Measurements from ENCODE around the gene AGAP3. TPM values are rescaled to one million over a fixed set of nuclear protein-coding genes. Genes with fewer than 3 reads are reported as not detected.

AGAP3 gene
- total and polyA plus RNA-seq, 2 donors from 2014 or later, result 35.8 to 64.4 TPM

DNA sequence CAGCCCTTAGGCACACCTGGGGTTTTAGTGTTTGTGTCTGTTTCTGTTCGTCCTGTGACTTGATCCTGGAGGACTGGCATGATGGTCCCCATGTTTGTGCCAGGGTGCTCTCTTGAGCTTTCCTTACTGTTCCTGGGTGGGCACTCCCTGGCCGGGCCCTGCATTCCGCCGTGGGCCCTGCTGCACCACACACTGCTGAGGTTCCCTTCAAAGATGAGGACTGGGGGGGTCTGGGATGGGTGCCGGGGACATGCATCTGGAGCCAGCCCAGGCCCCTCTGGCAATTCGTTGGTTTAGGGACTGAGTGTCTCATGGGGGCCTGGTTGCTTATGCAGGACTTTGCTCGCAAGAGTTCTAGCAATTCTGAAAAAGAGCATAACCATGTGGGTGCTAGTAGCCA, 4.7 kb downstream of the AGAP3 start:
- TF ChIP-seq, protein P1, sequence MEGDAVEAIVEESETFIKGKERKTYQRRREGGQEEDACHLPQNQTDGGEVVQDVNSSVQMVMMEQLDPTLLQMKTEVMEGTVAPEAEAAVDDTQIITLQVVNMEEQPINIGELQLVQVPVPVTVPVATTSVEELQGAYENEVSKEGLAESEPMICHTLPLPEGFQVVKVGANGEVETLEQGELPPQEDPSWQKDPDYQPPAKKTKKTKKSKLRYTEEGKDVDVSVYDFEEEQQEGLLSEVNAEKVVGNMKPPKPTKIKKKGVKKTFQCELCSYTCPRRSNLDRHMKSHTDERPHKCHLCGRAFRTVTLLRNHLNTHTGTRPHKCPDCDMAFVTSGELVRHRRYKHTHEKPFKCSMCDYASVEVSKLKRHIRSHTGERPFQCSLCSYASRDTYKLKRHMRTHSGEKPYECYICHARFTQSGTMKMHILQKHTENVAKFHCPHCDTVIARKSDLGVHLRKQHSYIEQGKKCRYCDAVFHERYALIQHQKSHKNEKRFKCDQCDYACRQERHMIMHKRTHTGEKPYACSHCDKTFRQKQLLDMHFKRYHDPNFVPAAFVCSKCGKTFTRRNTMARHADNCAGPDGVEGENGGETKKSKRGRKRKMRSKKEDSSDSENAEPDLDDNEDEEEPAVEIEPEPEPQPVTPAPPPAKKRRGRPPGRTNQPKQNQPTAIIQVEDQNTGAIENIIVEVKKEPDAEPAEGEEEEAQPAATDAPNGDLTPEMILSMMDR (IDR thresholded peaks at IDR 0.05; ENCODE audit: borderline replicate concordance, extremely low read depth, insufficient read depth), result no peak
- no peak overlapping the region for H3K9ac ChIP-seq (ENCODE audit: low read length in 3 of 3)
- H3K27me3 ChIP-seq (ENCODE audit: control insufficient read depth, insufficient read depth, low read length), result no peaks in the 10 kb centered on the region
- DNase-seq (peak in 1 of 5 donors; percentile 55), FAIRE-seq (no peak)
- no peaks in the 10 kb centered on the region for H3K9me3 ChIP-seq (ENCODE audit: control insufficient read depth in 2 of 3, insufficient read depth in 1 of 3, low read length in 3 of 3)
- H3K4me3 ChIP-seq (ENCODE audit: low read length in 3 of 3), result no peak overlapping the region
- no peak overlapping the region for H3K27ac ChIP-seq (ENCODE audit: low read depth in 2 of 2, low read length in 2 of 2)
- H3K36me3 ChIP-seq (ENCODE audit: control insufficient read depth in 2 of 3, insufficient read depth in 3 of 3, low read length in 3 of 3), result no peaks in the 10 kb centered on the region
- intact Hi-C loops (cut with DNase I), result no loop called here
- peaks cover 0 to 21% (median 20%) of the 10 kb centered on the region in 3 donors for H3K4me1 ChIP-seq (ENCODE audit: control insufficient read depth in 2 of 3, insufficient read depth in 2 of 3, low read depth in 1 of 3, low read length in 3 of 3)

DNA sequence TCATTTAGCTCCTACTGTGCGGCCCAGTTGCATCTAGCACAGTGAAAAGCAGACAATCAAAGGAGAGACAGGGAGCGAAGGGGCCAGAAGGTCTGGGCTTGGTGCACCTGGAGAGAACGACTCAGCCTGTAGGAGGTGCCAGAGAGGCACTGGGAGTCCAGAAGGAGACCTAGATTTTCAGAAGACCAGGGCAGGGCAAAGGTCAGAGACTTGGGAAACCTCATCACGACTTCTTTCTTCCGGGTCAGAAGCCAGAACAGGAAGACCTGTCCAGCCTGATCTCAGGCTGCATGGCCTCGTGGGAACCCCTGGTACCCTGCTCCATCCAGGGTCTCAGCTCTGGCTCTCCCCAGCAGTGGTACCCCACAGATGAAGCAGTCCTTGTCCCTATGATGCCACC, 5.2 kb downstream of the AGAP3 start:
- intact Hi-C loops (cut with DNase I), result no loop called here
- Histone ChIP-seq H3K4me1 (ENCODE audit: control insufficient read depth in 2 of 3, insufficient read depth in 2 of 3, low read depth in 1 of 3, low read length in 3 of 3) (peaks cover 0 to 21% (median 20%) of the 10 kb centered on the region in 3 donors), H3K9ac (ENCODE audit: low read length in 3 of 3) (no peak overlapping the region), H3K27ac (ENCODE audit: low read depth in 2 of 2, low read length in 2 of 2) (no peak overlapping the region), H3K9me3 (ENCODE audit: control insufficient read depth in 2 of 3, insufficient read depth in 1 of 3, low read length in 3 of 3) (no peaks in the 10 kb centered on the region), H3K27me3 (ENCODE audit: control insufficient read depth, insufficient read depth, low read length) (no peaks in the 10 kb centered on the region), H3K36me3 (ENCODE audit: control insufficient read depth in 2 of 3, insufficient read depth in 3 of 3, low read length in 3 of 3) (no peaks in the 10 kb centered on the region), H3K4me3 (ENCODE audit: low read length in 3 of 3) (no peak overlapping the region)
- TF ChIP-seq, protein P1 (IDR thresholded peaks at IDR 0.05; ENCODE audit: borderline replicate concordance, extremely low read depth, insufficient read depth), result peak; percentile 16
- DNase-seq (no peak), FAIRE-seq (no peak)

DNA sequence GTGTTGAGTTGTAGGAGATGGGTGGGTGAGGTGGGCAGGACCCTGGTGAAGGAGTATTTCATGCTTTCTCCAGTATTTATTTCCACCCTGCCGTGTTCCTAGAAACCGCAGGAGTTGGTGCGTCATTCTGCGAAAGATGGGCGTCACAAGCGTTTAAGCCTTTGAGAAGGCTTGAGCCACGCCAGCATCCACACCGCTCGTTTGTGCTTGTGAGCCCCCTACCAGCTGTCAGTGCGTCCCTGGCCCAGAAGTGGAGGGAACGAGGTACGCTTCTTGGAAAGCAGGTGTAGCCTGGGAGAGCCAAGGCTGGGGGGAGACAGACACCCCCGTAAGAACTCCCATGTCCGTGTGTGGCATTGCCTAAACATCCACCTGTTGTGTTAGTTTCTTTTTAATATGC, 5.7 kb downstream of the AGAP3 start:
- Histone ChIP-seq H3K9me3 (ENCODE audit: control insufficient read depth in 2 of 3, insufficient read depth in 1 of 3, low read length in 3 of 3) (no peaks in the 10 kb centered on the region), H3K27me3 (ENCODE audit: control insufficient read depth, insufficient read depth, low read length) (no peaks in the 10 kb centered on the region), H3K36me3 (ENCODE audit: control insufficient read depth in 2 of 3, insufficient read depth in 3 of 3, low read length in 3 of 3) (no peaks in the 10 kb centered on the region), H3K9ac (ENCODE audit: low read length in 3 of 3) (no peak overlapping the region), H3K4me1 (ENCODE audit: control insufficient read depth in 2 of 3, insufficient read depth in 2 of 3, low read depth in 1 of 3, low read length in 3 of 3) (peaks cover 0 to 21% (median 20%) of the 10 kb centered on the region in 3 donors), H3K4me3 (ENCODE audit: low read length in 3 of 3) (no peak overlapping the region), H3K27ac (ENCODE audit: low read depth in 2 of 2, low read length in 2 of 2) (no peak overlapping the region)
- intact Hi-C loops (cut with DNase I), result no loop called here
- FAIRE-seq (no peak), DNase-seq (peak in 1 of 5 donors; percentile 67)
- TF ChIP-seq, protein P1 (IDR thresholded peaks at IDR 0.05; ENCODE audit: borderline replicate concordance, extremely low read depth, insufficient read depth), result no peak

DNA sequence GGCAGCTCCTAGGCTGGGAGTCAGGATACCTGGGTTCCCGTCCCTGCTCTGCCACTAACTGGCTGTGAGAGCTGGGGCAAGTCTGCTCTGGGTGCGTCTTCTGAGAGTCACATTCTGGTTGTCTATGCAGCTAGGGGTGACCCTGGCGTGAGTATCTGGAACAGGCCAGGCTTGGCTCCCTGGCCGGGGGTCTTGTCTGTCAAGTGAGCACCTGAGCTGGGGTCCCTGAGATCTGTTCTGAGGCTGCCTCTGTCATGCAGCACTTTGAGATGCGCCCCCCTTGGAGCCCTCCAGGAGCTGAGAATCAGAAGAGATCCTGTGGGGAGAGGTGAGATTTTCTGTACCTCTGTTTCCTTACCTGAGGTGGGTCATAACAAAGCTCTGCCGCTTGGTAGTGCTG, 7.5 kb downstream of the AGAP3 start:
- DNase-seq, result peak in 1 of 5 donors; percentile 58
- no peak overlapping the region for H3K9ac ChIP-seq (ENCODE audit: low read length in 3 of 3)
- peaks cover 0 to 11% (median 10%) of the 10 kb centered on the region in 3 donors for H3K4me1 ChIP-seq (ENCODE audit: control insufficient read depth in 2 of 3, insufficient read depth in 2 of 3, low read depth in 1 of 3, low read length in 3 of 3)
- no peak overlapping the region for H3K27ac ChIP-seq (ENCODE audit: low read depth in 2 of 2, low read length in 2 of 2)
- intact Hi-C loops (cut with DNase I), result no loop called here
- H3K27me3 ChIP-seq (ENCODE audit: control insufficient read depth, insufficient read depth, low read length), result no peaks in the 10 kb centered on the region
- H3K9me3 ChIP-seq (ENCODE audit: control insufficient read depth in 2 of 3, insufficient read depth in 1 of 3, low read length in 3 of 3), result no peaks in the 10 kb centered on the region
- no peak for FAIRE-seq
- H3K36me3 ChIP-seq (ENCODE audit: control insufficient read depth in 2 of 3, insufficient read depth in 3 of 3, low read length in 3 of 3), result no peaks in the 10 kb centered on the region
- H3K4me3 ChIP-seq (ENCODE audit: low read length in 3 of 3), result no peak overlapping the region
- TF ChIP-seq, protein P1 (IDR thresholded peaks at IDR 0.05; ENCODE audit: borderline replicate concordance, extremely low read depth, insufficient read depth), result no peak
